GM18519 (cell line): ENCODE data around the gene SYN1.
A peak's percentile ranks its signal among the peaks of the same experiment; 100 is the strongest.
"Not testable (repeated sequence)": the region's sequence is repeated elsewhere in the genome, so short reads cannot be mapped to it uniquely, and the experiment has no call there.

ENCODE experiments used
- ATAC-seq: cut with Tn5 transposase; IDR thresholded peaks from one replicate; pipeline ENCODE4 v1.9.1; 2021; ENCODE audit warnings: mild to moderate bottlenecking, moderate library complexity; ENCODE audit not compliant: unreplicated experiment, low FRiP score

The SYN1 gene

GRCh38 chrX:47619486-47620302, at the start of gene SYN1:
Gene SYN1 (minus strand): TSS chrX:47619857. CDS start chrX:47619728, 129 bp downstream.
- no peak for ATAC-seq

DNA sequence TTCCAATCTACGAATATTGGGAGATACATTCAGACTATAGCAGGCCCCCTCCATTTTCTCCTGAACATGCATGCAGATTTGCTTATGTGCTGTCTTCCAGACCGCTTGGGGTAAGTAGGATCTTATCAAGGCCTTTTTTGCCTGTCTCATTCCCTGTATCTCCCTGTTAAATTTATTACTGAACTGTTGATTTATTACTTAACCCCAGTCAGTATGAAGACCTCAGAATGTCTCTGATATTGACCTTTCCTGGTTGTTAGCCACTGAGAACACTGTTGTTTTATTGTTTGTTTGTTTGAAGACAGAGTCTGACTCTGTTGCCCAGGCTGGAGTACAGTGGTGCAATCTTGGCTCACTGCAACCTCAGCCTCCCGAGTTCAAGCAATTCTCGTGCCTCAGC, 46.1 kb upstream of the SYN1 start:
- ATAC-seq = not testable (repeated sequence)

GRCh38 chrX:47664737-47665136, 45.1 kb upstream of the SYN1 start:
- ATAC-seq = no peak

GRCh38 chrX:47662144-47662657, 42.5 kb upstream of the SYN1 start:
- no peak for ATAC-seq

GRCh38 chrX:47661539-47661938, 41.9 kb upstream of the SYN1 start:
- no peak for ATAC-seq

DNA sequence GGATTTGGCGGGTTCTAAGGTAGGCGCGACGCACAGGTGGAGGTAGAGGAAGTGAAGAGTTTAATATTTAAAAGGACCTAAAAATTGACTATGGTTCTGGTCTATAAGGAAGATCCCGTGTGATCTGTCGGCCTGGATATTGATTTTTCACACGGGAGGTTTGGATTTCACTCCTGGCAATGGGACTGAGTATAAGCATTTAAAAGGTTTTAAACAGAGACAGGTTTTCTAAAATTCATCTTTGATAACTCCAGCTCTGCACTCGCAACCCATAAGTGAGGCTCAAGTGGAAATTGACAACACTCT, 39.7 kb upstream of the SYN1 start:
- no peak for ATAC-seq

GRCh38 chrX:47658684-47659420, 39.2 kb upstream of the SYN1 start, which contains the start of gene UXT:
Gene UXT (minus strand): TSS chrX:47659180. CDS start chrX:47658927, 253 bp downstream.
- peak; percentile 53 for ATAC-seq

DNA sequence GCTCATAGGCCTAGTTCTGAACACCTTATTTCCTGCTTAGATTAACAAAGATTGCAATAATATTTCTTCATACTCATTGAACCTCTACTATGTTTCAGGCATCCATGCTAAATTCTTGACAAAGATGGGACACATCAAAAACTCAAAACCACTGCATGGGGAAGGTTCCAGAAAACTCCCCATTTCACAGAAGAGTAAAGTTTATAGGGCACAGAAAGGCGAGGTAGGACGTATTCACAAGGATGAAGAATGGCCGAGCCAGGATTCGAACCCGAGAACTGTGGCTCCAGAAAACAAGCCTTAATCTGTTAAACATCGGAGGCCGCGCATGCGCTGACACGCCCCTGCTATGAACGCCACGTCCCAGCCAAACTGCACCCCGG, 38.6 kb upstream of the SYN1 start:
- no peak for ATAC-seq

DNA sequence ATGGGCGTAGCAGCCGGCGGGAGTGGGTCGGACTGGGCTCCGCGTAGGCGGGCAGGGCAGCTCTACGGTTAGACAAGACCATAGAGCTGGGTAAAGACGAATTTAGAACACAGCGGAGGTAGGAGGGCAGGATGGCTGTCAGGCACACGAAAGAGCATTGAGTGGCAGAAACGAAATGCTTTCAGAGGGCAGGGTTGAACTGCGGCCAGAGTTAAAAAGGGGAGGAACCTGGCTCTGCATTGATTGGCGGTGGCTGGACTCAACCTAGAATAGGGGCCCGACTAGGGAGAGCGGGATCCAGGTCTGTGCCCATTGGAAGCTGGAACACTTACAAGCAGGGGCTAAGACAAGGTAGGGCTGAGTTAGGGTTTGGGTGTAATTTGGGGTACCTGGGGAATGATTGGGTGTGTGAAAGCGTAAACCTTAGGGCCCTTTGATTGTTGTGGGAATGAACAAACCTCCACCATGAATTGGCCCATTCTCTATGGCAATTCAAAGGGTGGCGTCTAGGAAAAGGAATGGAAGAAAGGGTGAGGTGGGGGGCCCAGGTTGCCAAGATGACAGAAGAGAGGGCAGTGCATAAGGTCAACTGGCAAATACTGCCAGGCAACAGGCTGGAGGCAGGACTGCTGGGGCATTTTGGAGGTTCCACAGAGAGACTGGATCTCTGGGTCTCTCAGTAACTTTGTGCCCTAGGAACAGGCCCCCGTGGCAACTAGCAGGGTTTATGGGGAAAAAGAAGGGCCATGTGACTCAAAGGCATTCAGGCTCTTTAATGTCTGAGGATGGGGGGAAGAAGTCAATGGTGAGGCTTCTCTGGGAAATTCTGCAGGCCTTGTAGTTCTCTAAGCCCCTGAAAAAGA, 31.6 kb upstream of the SYN1 start:
- no peak for ATAC-seq

- ATAC-seq = peak; percentile 85
Measured at GRCh38 chrX:47650164-47651042, 30.7 kb upstream of the SYN1 start, which contains the start of gene ELK1. Gene ELK1 (minus strand): TSS chrX:47650563. CDS start chrX:47641441, 9,122 bp downstream.

DNA sequence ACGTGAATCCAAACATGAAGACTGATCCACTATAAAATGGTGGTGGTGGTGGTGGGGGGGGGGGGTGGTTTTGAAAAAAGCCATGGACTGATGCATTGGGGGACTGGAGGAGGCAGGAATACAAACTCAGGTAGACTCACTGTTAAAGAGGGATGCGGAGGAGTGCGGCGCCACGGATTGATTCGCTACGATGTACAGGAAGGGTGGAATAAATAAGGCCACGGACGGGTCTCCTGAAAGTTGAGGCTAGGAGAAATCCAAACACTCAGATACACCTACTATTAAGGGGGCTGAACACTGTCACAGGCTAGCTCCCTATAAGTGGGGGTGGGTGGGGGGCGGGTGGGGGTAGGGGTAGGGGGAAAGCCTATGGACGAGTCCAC, 30.1 kb upstream of the SYN1 start:
- no peak for ATAC-seq

- ATAC-seq = no peak
Measured at GRCh38 chrX:47649271-47649670, 29.6 kb upstream of the SYN1 start.

- no peak for ATAC-seq
Measured at GRCh38 chrX:47648376-47648775, 28.7 kb upstream of the SYN1 start.

- no peak for ATAC-seq
Measured at GRCh38 chrX:47646636-47647035, 27.0 kb upstream of the SYN1 start.

GRCh38 chrX:47645530-47645929, 25.9 kb upstream of the SYN1 start:
- no peak for ATAC-seq

DNA sequence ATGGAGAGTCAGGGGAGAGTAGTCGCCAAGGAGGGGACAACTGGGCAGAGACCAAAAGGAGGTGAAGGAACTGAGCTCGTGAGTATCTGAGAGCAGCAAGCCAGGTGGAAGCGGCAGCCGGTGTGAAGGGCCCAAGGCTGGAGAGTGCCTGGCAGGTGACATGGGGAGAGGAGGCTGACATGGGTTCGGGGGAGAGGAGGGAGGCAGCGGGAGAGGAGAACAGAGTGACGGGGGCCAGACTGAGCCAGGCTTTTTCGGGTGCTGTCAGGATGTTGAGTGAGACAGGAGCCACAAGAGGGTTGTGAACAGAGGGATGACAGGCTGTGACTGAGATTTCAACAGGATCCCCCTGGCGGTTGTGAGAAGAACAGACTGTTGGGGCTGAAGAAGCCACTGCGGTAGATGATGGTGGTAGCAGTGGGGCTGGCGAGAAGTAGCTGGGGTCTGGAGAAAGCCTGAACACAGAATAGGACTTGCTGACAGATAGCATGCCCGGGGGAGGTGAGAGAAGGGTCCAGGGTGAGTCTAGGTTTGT, 25.0 kb upstream of the SYN1 start:
- no peak for ATAC-seq

GRCh38 chrX:47643926-47644325, 24.3 kb upstream of the SYN1 start:
- ATAC-seq = no peak

- ATAC-seq = no peak
Measured at GRCh38 chrX:47638816-47639215, 19.2 kb upstream of the SYN1 start.

GRCh38 chrX:47637546-47638195, 18.0 kb upstream of the SYN1 start:
- no peak for ATAC-seq
